GM21528 (cell line): ENCODE measurements around the gene FBXL17.

ENCODE experiments used
- ATAC-seq: cut with Tn5 transposase; IDR thresholded peaks from one replicate; pipeline ENCODE4 v1.9.1; 2021; ENCODE audit warnings: mild to moderate bottlenecking, moderate library complexity; ENCODE audit not compliant: unreplicated experiment, low FRiP score

FBXL17 gene

DNA sequence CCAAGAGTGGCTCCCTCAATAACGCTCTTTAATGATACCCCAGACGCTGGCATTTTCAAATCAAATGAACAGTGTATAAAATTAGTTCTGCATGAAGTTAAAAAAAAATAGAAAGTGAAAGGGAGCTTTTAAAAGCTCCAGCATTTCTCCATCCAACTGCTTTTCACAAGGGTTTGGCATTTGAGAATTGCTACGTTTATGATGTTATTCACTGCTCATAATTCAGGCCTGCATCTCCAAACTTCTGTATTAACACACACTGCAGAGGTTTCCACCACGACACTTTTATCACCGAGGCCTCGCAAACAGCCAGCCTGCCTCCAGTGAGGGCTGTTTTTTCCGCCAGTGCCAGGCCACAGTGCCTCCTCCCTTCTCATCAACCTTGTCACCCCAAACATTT, 505.6 kb downstream of the FBXL17 start:
- ATAC-seq: no peak

DNA sequence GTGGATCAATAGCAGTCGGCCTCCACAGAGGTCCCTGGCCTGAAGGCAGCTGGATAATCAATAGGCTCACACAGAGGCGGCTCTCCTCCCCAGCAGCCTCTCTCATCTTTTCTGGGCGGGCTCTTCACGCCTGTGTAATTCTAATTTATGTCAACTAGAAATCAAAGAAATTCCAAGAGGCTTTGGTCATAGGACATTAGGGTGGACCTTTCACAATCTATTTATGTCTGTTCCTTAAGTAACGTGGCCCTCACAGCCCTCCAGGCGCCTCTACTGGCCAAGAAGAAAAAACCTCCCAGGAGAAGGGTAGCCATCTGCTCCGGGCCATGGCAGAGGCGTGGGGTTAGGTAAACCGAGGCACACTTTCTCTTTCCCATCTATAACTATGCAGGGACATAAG, 506.1 kb downstream of the FBXL17 start:
- ATAC-seq: no peak

DNA sequence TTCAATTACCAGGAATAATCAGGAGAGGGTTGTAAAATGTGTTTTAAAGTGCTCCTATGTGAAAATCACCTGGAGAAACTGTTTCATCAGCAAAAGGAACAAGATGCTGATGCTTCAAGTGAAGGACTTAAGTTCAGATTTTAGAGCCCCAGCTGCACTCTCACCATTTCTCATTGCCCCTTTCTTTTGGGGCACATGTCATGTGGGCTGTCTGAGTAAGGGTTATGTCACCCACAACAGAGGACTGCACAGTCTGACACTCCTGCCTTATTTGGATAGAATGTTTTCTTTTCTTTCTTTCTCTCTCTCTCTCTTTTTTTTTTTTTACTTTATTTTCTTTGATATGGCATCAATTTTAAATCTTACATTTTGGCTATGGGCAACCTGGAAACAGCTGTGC, 507.1 kb downstream of the FBXL17 start:
- ATAC-seq: no peak

DNA sequence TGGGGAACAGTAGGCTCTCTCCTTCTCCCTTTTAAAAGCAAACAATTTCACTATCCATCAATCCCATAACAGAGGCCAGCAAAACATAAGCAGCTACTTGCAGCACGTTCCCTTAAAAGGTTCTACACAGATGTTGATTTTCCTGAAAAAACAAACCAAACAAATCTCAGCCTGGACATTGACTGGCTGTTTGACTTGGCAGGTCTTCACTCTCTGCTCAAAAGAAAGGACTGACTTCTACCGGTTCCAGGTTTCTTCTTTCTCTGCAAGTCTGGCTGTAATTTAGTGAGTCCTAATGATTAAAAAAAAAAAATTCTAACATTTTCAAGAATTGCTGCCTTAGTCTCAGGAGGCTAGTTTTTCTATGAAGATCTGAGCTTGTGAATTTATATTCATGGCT, 508.0 kb downstream of the FBXL17 start:
- ATAC-seq: no peak

DNA sequence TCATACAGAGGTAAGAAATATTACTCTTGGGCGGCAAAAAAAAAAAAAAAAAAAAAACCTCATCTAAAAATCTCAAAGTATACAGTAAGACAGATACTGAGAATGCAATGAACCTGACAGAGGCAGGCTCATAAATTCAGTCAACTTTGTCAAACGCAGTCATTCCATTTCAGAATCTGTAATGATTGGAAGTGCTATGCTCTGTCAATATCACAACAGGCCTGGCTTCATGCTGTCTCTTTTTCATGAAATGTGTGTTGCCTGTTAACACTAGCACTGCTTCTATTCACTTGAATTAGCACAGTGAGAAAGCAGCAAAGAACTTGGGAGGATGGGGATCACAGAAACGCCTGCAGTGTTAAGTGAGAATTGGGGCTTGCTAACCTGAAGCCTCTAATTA, 510.9 kb downstream of the FBXL17 start:
- ATAC-seq: no peak

DNA sequence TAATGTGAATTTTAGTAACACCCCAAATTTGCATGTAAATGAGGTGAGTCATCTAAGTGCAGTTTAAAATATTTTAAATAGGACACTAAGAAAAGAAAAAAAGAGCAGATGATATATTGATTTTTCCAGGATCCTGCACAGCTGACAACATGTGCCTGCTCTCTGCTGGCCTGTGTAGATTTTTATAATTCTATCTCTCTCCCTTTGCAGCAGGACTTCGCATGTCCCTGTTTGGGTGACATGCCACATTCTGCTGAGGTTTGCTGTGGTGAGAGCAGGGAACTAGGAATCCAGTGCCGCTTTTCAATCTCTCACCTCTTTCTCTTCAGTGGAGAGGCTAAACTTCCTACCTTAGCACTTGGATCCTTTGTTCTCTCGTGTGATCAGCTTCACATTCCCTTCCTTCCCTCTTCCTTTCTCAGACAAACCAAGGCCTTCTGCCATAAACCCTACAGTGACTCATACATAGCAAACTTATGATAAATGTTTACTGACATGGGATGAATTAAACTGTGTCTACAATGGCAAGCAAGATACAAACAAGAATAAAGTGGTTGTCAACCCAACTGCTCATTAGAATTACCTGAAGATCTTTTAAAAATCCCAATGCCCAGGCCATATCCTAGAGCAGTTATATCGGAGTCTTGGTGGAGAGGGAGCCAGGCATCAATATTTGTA, 512.3 kb downstream of the FBXL17 start:
- ATAC-seq: no peak

DNA sequence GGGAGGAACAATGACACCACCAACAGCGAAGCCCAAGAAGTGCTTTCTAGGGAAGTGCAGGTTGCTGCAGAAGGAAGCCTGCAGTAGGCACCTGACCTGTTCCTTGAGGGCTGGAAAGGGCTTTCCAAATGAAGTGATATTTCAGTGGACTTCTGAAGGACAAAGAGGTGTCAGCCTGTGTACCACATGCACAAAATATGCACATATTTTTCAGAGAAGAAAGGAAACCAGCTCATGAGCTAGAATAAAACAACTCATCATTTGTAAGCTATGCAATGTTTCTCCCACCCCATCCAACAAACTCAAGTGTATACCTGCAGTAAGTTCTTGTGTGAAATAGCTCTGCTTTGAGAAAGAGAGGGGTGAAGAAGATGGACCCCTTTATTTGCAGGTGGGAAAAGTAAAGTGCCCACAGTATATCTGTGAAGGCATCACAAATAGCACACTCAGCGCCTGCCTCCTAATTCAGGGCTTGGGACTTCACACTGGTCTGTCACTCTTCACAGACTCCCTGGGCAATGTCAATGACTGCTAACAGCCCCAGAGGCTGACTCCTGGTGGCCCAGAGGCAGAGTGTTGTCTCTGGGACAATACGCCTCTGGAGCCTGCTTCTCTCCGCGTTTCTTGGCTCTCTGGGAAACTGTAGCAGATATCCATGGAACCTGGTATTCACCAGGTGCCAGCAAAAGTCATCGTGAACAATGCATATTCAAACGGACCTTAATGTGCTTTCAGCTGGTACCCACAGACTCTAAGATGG, 513.1 kb downstream of the FBXL17 start:
- no peak for ATAC-seq

DNA sequence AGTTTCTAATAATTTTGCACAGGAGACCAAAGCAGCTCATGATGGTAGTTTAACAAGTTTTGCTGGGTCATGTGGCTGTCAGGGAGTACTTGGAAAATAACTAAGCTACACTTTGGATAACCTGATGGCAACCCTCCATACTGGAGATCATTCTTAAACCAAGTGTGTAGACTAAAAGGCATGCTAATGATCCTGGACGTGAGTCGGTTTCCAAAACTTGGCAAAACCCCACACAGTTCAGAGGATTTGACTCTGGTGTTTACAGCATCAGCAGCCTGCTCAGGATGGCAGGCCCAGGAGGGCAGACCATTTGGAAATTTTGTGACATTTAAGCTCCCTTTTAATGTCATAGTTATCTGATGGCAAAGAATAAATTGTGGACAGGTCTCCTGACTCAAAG, 514.6 kb downstream of the FBXL17 start:
- no peak for ATAC-seq

DNA sequence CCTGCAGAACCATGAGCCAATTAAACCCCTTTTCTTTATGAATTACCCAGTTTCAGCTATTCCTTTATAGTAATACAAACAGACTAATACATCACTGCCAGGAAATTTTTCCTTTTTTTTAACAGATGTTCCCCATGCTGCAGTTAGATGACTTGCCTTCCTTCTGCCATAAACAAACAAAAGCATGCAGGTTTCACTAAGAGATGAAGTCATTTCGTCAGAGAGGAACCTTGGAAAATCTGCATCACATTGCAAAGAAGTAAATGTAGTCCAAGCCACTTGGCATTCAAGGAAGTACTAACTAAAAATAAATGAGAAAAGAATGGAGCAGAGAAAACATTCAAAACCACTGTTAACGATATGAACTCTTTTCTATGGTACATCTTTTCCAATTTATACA, 517.1 kb downstream of the FBXL17 start:
- ATAC-seq: no peak

DNA sequence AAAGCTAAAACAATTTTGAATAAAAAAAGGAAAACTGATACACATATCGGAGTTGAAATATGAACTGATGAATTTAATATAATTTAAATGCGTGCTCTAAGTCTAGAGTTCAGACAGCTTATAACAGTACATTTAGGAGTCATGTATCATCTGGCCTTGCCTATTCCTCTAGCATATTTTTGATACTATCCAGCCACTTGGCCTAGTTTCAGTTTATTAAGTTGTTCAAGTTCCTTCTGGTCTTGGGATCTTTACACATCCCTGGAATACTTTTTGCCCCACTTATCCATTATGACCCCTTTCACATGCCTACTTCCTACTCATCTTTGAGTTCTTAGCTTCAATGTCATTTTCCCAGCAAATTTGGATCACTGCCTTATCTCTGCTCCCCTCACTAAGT, 518.8 kb downstream of the FBXL17 start:
- no peak for ATAC-seq

DNA sequence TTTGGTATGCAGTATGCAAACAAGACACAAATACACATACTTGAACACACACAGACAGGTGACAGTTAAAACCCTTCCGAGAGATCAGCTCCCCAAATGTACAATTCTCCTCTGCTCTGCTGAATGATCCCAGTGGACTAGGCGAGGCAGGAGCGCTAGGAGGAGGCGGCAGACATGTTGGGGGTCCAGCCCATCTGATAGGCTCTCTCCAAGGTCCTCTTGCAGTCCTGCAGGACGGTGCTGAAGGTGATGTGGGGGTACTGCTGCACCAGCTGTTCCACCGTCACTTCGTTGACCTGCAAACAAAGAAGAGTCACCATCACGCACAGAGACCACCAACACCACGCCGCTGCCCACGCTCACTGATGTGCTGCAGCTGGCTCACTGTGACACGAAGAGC, 520.3 kb downstream of the FBXL17 start:
- no peak for ATAC-seq

DNA sequence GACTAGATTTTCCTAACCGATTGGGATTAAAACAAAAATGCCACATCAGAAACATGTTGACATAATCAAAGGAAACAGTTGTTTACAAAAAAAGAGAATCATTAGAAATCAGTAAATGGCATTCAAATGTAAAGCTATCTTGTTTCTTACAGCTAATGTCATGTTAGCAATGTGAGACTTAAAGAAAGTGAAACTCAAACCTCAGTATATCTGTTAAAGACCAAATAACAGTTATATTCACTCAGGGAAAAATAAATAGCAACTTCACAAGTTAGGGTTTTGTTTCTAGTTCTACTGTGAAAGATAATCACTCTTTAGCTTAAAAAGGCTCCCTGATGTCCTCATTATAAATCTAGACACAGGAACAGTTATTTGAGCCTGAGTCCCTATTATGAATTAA, 521.9 kb downstream of the FBXL17 start:
- no peak for ATAC-seq

DNA sequence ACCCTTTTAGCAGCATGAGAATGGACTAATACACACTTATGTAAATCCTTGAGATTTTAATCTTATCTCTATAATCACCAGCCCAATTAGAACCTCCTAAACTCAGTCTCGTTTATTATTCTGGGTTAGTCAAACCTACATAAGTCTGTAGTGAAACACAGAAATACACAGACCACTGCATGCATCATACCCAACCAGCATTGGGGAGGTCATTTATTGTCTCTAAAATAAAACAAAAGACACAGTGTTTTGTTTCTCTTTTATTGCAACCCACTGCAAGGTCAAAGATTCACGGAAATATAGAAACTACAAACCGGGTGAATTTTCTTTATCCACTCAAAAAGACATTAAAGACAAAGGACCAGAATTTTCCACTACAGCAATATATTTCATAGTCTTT, 523.1 kb downstream of the FBXL17 start:
- ATAC-seq: no peak

DNA sequence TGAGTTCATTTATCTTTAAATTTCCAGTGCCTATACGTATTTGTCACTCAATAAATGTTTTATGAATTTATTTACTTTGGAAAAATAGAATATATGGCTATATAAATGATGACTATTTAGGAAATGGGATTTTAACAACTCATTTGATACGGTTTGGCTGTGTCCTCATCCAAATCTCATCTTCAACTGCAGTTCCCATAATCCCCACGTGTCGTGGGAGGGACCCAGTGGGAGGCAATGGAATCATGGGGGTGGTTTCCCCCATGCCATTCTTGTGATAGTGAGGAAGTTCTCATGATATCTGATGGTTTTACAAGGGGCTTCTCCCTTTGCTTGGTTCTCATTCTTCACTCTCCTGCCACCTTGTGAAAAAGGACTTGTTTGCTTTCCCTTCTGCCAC, 523.6 kb downstream of the FBXL17 start:
- ATAC-seq: no peak

DNA sequence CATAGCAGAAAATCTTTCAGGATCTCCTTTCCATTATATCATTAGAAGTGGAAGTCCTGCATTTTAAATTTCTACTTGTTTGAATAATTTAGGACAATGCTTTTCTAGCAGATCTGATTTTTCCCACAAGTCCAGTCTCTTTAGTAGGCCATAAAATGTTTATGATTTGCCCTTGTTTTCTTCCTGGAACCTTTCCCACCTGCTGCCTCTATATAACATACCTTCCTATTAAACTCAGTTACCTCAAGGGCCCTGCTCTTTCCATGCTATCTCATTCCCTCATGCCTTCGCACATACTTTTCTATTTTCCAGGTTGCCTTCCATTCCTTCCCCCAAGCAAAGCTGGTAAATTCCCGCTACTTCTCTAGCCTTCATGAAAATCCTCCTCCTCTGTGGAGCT, 524.1 kb downstream of the FBXL17 start:
- no peak for ATAC-seq

DNA sequence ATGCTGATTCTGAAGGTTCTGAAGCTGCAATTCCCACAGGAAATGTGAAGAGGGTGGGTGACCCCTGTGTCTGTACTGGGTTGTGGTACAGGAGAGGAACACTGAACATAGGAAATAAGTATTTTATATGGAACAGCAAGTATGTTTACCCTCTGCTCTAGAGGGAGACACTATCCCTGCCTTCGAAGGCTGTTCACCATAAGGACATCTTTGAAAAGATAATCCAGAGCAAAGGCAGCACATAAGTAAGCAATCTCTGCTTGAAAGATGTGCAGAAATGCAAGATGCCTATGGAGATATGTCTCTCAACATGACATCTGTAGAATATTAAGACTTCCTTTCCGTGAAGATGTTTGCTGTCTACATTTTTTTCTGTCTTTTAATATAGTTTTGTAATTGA, 526.7 kb downstream of the FBXL17 start:
- ATAC-seq: no peak

DNA sequence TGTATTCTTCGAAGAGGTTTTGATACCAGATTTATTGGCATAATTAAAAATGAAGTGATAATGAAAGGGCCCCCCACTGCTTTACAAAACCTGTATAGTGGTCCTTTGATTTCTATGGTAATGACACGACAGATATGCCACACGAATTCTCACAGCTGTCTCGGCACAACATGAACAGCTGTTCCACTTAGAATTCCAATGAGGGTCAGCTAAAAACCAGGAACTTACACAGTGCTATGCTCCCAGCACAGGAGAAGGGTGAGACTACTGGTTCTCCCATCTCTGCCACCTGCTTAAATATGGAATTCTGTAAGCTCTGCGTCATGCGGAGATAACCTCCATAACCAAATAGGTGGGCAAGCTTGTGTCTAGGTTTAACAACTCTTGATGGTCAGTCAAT, 528.2 kb downstream of the FBXL17 start:
- ATAC-seq: no peak

DNA sequence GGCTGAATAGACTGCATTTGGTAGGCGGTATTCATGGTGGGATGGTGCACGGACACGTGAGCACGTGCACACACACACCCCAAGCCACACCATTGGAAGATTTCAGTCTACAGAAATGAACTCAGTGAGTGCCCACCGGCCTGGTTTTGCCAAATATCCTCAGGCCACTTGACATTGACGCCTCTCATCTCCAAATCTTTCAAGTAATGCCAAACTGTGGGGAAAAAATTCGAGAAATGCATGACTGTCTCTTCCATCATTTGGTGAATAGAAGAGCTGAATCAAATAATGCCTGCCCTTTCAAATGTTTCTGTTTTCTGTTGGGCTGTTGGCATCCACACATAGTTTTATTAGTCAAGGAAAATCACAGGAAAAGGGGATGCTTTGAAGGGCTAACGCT, 528.9 kb downstream of the FBXL17 start:
- no peak for ATAC-seq

DNA sequence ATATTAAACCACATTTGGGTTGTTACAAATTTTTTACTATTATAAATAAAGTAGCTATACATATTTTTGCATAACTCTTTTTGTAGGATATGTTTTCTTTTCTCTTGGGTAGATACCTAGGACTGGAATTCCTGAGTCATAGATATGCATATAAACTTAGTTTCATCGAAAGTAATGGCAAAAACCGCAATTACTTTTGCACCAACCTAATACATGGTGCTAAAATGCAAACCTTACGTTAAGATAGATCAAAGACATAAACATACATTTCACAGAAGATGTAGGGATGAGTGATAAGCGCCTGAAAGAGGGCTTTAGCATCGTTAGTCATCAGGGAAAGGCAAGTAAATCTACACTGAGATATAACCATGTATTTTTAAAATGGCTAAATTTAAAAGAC, 532.8 kb downstream of the FBXL17 start:
- no peak for ATAC-seq

DNA sequence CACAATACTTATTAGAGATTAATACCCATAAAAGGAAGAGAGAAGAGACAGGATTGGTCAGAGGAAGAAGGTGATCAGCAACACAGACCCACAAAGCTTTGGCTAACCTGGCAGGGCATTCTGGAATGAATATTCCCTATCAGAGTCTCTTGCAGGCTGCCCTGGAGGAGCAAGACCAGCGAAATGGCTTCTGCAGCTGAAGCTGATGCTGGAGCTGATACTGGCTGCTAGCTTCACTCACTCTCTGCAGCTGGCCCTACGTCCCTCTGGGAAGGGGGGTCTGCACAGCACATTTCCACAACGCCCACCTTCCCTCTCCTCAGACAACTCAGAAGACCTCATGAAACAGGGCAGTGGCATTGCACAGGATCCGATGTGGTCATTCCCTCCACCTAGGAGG, 541.3 kb downstream of the FBXL17 start:
- no peak for ATAC-seq

DNA sequence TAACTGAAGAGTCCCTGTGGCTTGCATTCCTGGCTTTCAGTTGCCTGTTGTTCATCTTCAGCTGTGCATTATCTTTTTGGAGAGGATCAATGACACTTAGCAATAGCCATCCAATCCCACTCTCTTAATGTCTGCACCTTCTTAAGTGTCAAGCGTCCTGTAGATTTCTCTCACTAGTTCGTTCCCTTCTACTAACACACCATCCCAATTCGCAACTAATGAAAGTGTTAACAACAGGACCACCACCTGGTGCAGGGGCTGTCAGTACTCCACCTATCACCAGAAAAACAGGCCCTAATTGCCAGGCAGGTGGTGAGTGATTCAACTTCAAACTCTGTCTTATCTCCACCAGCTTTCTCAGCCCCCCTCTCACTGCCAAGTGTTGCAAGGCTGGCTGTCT, 541.7 kb downstream of the FBXL17 start:
- ATAC-seq: no peak

DNA sequence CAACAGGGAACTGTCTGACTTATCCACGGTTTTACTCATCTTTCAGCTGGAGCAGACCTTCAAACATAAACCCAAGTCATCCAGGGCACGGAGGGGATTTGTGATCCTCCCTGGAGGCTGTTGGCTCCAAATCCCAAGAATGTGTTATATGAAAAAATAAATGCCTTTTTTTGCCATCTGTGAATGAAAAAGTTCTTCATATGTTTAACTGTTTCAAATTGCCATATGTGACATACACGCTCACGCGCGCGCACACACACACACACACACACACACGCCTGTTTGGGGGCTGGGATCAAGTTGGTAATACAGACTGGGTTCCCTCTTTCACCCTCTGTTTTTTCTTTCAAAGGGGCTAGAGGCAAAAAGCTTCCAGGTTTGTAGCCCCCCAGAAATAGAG, 546.8 kb downstream of the FBXL17 start:
- no peak for ATAC-seq
